GM12892 (cell line): ENCODE data around the gene ERFE.

ENCODE experiments used
- POLR2A ChIP-seq: IDR thresholded peaks from 2 replicates; pipeline ENCODE4 v1.6.1; 2011; ENCODE audit warnings: low read depth, low read length, control low read depth
- POLR2AphosphoS5 ChIP-seq: IDR thresholded peaks from 2 replicates; pipeline ENCODE4 v1.6.1; 2011; ENCODE audit warnings: low read depth, low read length, control low read depth
- TAF1 ChIP-seq: IDR thresholded peaks from 2 replicates; pipeline ENCODE4 v1.6.1; 2011; ENCODE audit warnings: low read depth, mild to moderate bottlenecking, control low read depth, low read length, borderline replicate concordance

- TF ChIP-seq POLR2AphosphoS5: no peak
- no peak for TF ChIP-seq POLR2A
- no peak for TF ChIP-seq TAF1
Observed at GRCh38 chr2:238113611-238114010, 45.2 kb upstream of the ERFE start.
